ENCODE data around the gene PRPF6. TPM values are rescaled to one million over a fixed set of nuclear protein-coding genes. Genes with fewer than 3 reads are reported as not detected.

Gene PRPF6
- total and polyA plus RNA-seq, 2 of the 13 experiments (the other 11 are each of a cell fraction or from before 2014, with no cell fraction given), result 63.7 to 101 TPM

- TF ChIP-seq FOXA1 (IDR thresholded peaks at IDR 0.05), result no peak
- TF ChIP-seq FOXA1 (CRISPR knock-in tag; IDR thresholded peaks at IDR 0.05), result no peak; the same call in 1 of the 2 replicates
- TF ChIP-seq POLR2A (IDR thresholded peaks at IDR 0.05; ENCODE audit: insufficient read depth in 1 of 2, low read depth in 2 of 2, low read length in 2 of 2), result peak in 1 of 2 experiments; percentile 46; a peak in 1 of 4 replicates
- peak; percentile 72; the same call in 1 of the 2 replicates for TF ChIP-seq ZNF749 (CRISPR knock-in tag; IDR thresholded peaks at IDR 0.05; ENCODE audit: borderline replicate concordance)
- TF ChIP-seq ZNF44 (CRISPR knock-in tag; IDR thresholded peaks at IDR 0.05), result no peak
- peak; percentile 61 for TF ChIP-seq ZNF329 (CRISPR knock-in tag; IDR thresholded peaks at IDR 0.05; ENCODE audit: low read depth)
- peak; percentile 89 for TF ChIP-seq SMAD3 (CRISPR knock-in tag; IDR thresholded peaks at IDR 0.05)
- no peak for TF ChIP-seq GTF3A (CRISPR knock-in tag; conservative IDR thresholded peaks at IDR 0.05)
- TF ChIP-seq CC2D1A (CRISPR knock-in tag; IDR thresholded peaks at IDR 0.05), result 0 out of 2 replicates have a peak, but pooled peaks have one; percentile 55
- TF ChIP-seq HMGXB4 (CRISPR knock-in tag; IDR thresholded peaks at IDR 0.05; ENCODE audit: borderline replicate concordance in 1 of 2, low read depth in 1 of 2), result peak; percentile 60 to 87
- TF ChIP-seq ZNF513 (CRISPR knock-in tag; conservative IDR thresholded peaks at IDR 0.05), result no peak
- no peak for TF ChIP-seq ZNF713 (CRISPR knock-in tag; IDR thresholded peaks at IDR 0.05)
- TF ChIP-seq ZNF724P (CRISPR knock-in tag; IDR thresholded peaks at IDR 0.05; ENCODE audit: borderline replicate concordance), result no peak
- TF ChIP-seq ZNF549 (CRISPR knock-in tag; IDR thresholded peaks at IDR 0.05), result 0 out of 2 replicates have a peak, but pooled peaks have one; percentile 26
- TF ChIP-seq ATF4 (CRISPR knock-in tag; IDR thresholded peaks at IDR 0.05), result no peak; a peak in 1 of 4 replicates
- no peak for TF ChIP-seq PRDM10 (CRISPR knock-in tag; IDR thresholded peaks at IDR 0.05; ENCODE audit: low read depth)
- no peak for TF ChIP-seq ZNF800 (CRISPR knock-in tag; IDR thresholded peaks at IDR 0.05)
- TF ChIP-seq NRL (CRISPR knock-in tag; IDR thresholded peaks at IDR 0.05; ENCODE audit: borderline replicate concordance), result peak; percentile 93
- TF ChIP-seq ZFP36L1 (CRISPR knock-in tag; IDR thresholded peaks at IDR 0.05), result 0 out of 2 replicates have a peak, but pooled peaks have one; percentile 73
Observed at GRCh38 chr20:64042054-64042781, 61.3 kb downstream of the PRPF6 start (continued).

Data from HepG2 (cell line).